IMR-90 (cell line): Measurements from ENCODE around the gene NCDN.

Experiments used
- BHLHE40 ChIP-seq: fragments of 150-350 bp; IDR thresholded peaks from 2 replicates; pipeline ENCODE4 v1.6.1; 2016; ENCODE audit warnings: mild to moderate bottlenecking, low read depth, low read length
- CTCF ChIP-seq: conservative IDR thresholded peaks from 2 replicates; pipeline ENCODE4 v1.5.1; 2012; ENCODE audit warnings: mild to moderate bottlenecking, low read depth, low read length, improper control_type of control experiment
- MAZ ChIP-seq: IDR thresholded peaks from 2 replicates; pipeline ENCODE4 v1.6.1; 2012; ENCODE audit warnings: low read depth, mild to moderate bottlenecking, low read length, improper control_type of control experiment, moderate library complexity, borderline replicate concordance
- POLR2A ChIP-seq: IDR thresholded peaks from 2 replicates; pipeline ENCODE4 v1.6.1; 2012; ENCODE audit warnings: mild to moderate bottlenecking, low read depth, low read length
- RAD21 ChIP-seq: IDR thresholded peaks from 2 replicates; pipeline ENCODE4 v1.6.1; 2012; ENCODE audit warnings: low read length, improper control_type of control experiment
- RFX5 ChIP-seq: IDR thresholded peaks from 2 replicates; pipeline ENCODE4 v1.8.0; 2012; ENCODE audit warnings: low read depth, mild to moderate bottlenecking, low read length, moderate library complexity
- SMC3 ChIP-seq: fragments of 150-350 bp; IDR thresholded peaks from 2 replicates; pipeline ENCODE4 v1.6.1; 2016; ENCODE audit warnings: low read depth, mild to moderate bottlenecking, antibody characterized with exemption, low read length, moderate library complexity
- USF2 ChIP-seq: fragments of 150-350 bp; IDR thresholded peaks from 2 replicates; pipeline ENCODE4 v1.6.1; 2017; ENCODE audit warnings: mild to moderate bottlenecking, antibody characterized with exemption, low read length, low read depth
- TF ChIP-seq, protein P1 (sequence below): fragments of 150-350 bp; IDR thresholded peaks from 2 replicates; pipeline ENCODE4 v1.6.1; 2016; ENCODE audit warnings: low read depth, mild to moderate bottlenecking, low read length, moderate library complexity, borderline replicate concordance

DNA sequence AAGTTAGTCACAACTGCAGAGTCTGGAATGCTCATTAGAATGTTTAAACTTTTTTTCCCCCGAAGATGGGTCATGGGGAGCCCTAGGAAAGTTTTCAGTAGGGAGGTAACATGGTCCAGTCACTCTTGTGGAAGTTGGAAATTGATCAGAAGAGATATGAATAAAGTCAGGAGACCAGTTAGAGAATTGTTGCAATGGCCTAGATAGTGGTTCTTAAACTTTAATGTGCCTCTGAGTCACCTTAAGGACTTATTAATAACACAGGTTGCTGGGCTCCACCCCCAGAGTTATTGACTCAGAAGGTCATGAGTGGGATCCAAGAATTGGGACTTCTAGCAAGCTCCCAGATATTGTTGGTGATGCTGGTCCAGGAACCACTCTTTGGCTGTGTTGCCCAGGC lies 12.3 kb downstream of the NCDN start:
- TF ChIP-seq RAD21 (no peak), CTCF (no peak), POLR2A (no peak), SMC3 (no peak), USF2 (no peak), MAZ (no peak), BHLHE40 (no peak), RFX5 (no peak)
- TF ChIP-seq, protein P1, sequence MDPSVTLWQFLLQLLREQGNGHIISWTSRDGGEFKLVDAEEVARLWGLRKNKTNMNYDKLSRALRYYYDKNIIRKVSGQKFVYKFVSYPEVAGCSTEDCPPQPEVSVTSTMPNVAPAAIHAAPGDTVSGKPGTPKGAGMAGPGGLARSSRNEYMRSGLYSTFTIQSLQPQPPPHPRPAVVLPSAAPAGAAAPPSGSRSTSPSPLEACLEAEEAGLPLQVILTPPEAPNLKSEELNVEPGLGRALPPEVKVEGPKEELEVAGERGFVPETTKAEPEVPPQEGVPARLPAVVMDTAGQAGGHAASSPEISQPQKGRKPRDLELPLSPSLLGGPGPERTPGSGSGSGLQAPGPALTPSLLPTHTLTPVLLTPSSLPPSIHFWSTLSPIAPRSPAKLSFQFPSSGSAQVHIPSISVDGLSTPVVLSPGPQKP = no peak
